ENCODE results near the gene HMX1.

HMX1 gene

GRCh38 chr4:8867624-8868320 lies 3.9 kb downstream of the HMX1 start:
- DNase-seq: no peak

GRCh38 chr4:8866828-8867623 lies 4.6 kb downstream of the HMX1 start:
- DNase-seq: no peak

- no peak for DNase-seq
These were observed 5.2 kb downstream of the HMX1 start for GRCh38 chr4:8866421-8866820.

- DNase-seq: no peak
These were observed 5.8 kb downstream of the HMX1 start for GRCh38 chr4:8865681-8866310.

GRCh38 chr4:8864912-8865680 lies 6.5 kb downstream of the HMX1 start:
- DNase-seq: no peak

GRCh38 chr4:8863686-8864682 lies 7.7 kb downstream of the HMX1 start:
- DNase-seq: no peak

GRCh38 chr4:8862800-8863685 lies 8.6 kb downstream of the HMX1 start:
- DNase-seq: no peak

- DNase-seq: no peak
These were observed 9.3 kb downstream of the HMX1 start for GRCh38 chr4:8862334-8862733.

- DNase-seq: no peak
These were observed 9.9 kb downstream of the HMX1 start for GRCh38 chr4:8861576-8862295.

GRCh38 chr4:8860892-8861575 lies 10.6 kb downstream of the HMX1 start:
- no peak for DNase-seq

GRCh38 chr4:8860096-8860891 lies 11.3 kb downstream of the HMX1 start:
- DNase-seq: no peak

GRCh38 chr4:8859550-8860095 lies 12.0 kb downstream of the HMX1 start:
- no peak for DNase-seq

- DNase-seq: no peak
These were observed 12.9 kb downstream of the HMX1 start for GRCh38 chr4:8858701-8859210.

- no peak for DNase-seq
These were observed 13.6 kb downstream of the HMX1 start for GRCh38 chr4:8857766-8858700.

- no peak for DNase-seq
These were observed 14.6 kb downstream of the HMX1 start for GRCh38 chr4:8856835-8857621.

- no peak for DNase-seq
These were observed 15.8 kb downstream of the HMX1 start for GRCh38 chr4:8855818-8856245.
